ENCODE results near the gene PCLO.
"Not testable (repeated sequence)": the region's sequence is repeated elsewhere in the genome, so short reads cannot be mapped to it uniquely, and the experiment has no call there.

Gene PCLO

GRCh38 chr7:82953324-82954027 lies 209.2 kb downstream of the PCLO start:
- DNase-seq: no peak

GRCh38 chr7:82950436-82950835 lies 212.2 kb downstream of the PCLO start:
- no peak for DNase-seq

GRCh38 chr7:82945480-82945879 lies 217.2 kb downstream of the PCLO start:
- no peak for DNase-seq

GRCh38 chr7:82945056-82945455 lies 217.6 kb downstream of the PCLO start:
- no peak for DNase-seq

- no peak for DNase-seq
These were observed 230.2 kb downstream of the PCLO start for GRCh38 chr7:82932516-82932915.

- DNase-seq: no peak
These were observed 236.2 kb downstream of the PCLO start for GRCh38 chr7:82926477-82926876.

DNA sequence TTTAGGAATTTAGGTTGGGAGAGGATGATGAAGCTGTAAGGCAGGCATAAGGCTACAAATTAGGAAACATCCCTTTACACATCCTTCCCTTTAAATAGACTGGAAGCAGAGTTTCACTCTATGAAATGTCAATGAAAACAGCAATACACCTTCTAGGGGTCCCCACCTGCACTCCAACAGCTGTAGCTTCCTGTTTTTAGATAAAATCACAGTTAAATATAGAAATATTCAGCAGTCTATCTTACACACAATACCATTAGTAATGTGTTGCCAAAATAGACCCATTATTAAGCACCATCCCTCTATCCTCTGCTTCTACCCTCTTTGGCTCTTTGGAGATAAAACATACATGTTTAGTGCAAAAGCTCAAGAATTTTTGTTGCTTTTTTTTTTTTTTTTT lies 237.4 kb downstream of the PCLO start:
- no peak for DNase-seq

DNA sequence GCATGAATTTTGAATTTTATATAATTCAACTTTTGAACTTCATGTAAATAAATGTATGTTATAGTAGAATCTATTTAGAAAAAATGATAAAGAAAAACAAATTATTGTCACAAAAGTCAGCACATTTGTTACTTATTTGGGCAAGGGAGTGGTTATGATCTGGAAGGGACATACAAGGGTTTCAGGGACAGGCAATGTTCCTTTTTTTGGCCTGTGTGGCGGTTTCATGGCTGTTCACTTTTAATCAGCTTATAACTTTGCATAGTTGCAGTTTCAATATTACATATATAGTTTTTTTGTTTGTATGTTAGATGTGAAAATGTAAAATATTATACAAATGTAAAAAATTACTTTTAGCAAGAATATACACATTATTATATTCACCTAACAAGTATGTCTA lies 256.2 kb downstream of the PCLO start:
- DNase-seq: no peak

- no peak for DNase-seq
These were observed 257.8 kb downstream of the PCLO start for GRCh38 chr7:82904871-82905270.

DNA sequence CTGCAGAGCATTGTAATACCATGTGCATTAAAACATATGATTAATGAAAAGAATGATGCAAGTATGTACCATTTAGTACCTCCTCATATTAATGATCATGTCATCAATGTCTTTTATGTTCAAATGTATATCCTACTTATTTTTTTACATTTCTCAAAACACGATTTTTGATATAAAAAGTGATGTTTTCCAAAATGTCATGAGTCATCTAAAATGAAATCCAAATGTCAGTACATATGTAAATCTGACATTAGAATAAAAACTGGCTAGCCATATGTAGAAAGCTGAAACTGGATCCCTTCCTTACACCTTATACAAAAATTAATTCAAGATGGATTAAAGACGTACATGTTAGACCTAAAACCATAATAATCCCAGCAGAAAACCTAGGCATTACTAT lies 261.6 kb downstream of the PCLO start:
- not testable (repeated sequence) for DNase-seq

- no peak for DNase-seq
These were observed 265.2 kb downstream of the PCLO start for GRCh38 chr7:82897500-82897899.

GRCh38 chr7:82894341-82894740 lies 268.3 kb downstream of the PCLO start:
- not testable (repeated sequence) for DNase-seq

DNA sequence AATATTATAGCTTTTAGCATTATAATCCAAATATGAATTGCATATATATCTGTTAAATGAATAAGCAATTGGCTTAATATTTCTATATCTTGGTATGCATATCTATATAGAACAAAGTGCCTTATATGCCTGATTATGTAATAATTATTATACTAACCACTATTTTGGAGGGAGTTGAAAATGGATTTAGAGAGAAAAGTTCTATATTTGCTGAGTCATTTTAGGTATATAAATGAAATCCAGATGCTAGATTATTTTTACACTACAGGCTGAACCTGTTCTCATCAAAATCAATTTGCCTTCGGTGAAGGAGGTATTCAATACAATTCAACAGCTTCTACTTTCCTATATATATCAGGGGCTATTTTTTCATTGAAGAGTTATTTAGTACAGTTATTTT lies 276.4 kb downstream of the PCLO start:
- DNase-seq: no peak

- no peak for DNase-seq
These were observed 296.8 kb downstream of the PCLO start for GRCh38 chr7:82865856-82866255.

- DNase-seq: no peak
These were observed 303.4 kb downstream of the PCLO start for GRCh38 chr7:82859106-82859850.

GRCh38 chr7:82851121-82851520 lies 311.6 kb downstream of the PCLO start:
- no peak for DNase-seq

DNA sequence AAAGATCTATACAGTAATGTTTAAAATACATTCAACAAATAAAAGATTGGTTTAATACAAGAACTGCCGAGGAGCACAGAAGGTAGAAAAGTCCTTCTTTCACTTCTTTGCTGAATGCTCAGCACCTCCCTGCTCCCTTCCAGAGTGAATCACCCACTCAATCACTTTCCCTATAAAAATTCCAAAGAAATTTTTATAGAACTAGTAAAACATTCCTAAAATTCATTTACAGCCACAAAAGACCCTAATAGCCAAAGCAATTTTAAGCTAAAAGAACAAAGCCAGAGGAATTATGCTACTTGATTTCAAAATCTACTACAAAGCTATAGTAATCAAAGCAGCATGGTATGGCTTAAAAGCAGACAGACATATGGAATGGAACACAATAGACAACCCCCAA lies 320.9 kb downstream of the PCLO start:
- DNase-seq: no peak

GRCh38 chr7:82840061-82840460 lies 322.6 kb downstream of the PCLO start:
- DNase-seq: no peak

DNA sequence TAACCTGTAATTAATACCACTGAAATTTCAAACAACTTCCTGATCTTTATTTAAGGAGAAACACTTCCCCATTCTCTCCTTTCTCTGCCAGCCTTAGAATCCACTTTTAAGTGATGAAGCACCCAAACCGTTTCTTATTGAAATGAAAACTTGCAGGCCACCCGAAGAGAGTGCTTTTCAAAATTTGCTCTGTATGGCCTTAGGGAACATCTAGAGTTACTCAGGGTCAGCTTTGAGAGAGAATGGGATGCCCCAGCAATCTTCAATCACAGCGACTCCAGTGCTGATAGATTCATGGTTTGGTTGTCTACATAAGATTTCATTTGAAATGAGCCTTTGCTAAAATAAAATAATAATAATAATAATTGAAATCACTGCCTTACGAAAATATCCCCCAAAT lies 323.1 kb downstream of the PCLO start:
- no peak for DNase-seq

- no peak for DNase-seq
These were observed 323.6 kb downstream of the PCLO start for GRCh38 chr7:82839063-82839462.

- DNase-seq: no peak
These were observed 324.4 kb downstream of the PCLO start for GRCh38 chr7:82838314-82838713.

DNA sequence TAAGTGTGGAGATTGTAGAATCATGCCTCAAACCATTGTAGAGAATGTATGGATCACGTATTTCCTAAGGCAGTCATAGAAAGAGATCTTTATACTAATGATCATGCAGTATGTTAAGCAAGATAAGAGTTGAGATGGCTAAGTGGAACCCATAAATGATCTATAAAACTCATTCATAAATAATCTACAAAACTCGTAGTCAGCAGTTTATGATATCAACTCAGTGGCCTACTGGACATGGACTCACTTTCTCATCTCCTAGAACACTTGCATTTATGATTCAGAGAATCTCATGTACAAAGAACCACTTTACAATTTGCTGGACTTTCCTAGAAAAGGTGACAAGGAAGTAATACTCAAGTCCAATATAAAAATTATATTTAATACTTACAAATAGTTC lies 339.6 kb downstream of the PCLO start:
- DNase-seq: no peak

DNA sequence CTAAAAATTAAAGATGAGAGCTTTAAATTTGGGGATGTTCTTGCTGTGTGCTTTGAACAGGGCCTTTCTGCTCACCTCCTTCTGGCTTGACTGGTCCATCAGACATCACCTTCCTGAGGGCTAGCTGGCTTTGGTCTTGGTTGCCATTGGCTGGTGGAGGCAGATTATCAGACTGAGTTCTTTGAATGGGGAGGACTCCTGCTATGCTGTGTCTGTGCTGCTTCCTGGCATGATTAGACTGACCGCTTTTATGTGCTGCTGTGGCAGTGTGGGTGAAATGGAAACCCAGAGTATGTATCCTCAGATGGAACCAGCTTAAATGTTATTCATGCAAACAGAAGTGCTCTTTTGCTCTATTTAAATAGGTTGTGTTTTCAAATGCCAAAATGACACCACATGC lies 341.6 kb downstream of the PCLO start:
- no peak for DNase-seq

DNA sequence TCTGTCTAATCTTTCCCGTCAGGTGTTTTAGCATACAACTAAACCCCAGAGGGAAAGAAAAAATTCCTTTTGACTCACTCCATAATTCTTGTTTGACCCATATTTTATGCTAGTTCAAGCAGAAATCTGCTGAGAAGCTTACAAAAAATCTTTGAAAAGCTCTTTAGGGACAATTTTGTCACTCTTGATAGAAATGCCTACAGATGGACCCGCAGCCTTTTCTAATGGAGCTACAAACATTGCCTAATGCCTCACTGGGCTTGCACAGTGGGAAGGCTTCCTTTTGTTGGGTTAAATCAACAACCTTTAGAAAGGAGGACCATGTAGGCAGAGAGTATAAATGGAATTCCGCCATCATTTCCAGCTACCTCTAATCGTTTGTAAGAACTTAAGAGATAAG lies 344.5 kb downstream of the PCLO start:
- DNase-seq: no peak

- DNase-seq: no peak
These were observed 346.4 kb downstream of the PCLO start for GRCh38 chr7:82816272-82816671.

Data from NCI-H1105 (cell line).